ENCODE measurements around the gene UMAD1.

The UMAD1 gene

DNA sequence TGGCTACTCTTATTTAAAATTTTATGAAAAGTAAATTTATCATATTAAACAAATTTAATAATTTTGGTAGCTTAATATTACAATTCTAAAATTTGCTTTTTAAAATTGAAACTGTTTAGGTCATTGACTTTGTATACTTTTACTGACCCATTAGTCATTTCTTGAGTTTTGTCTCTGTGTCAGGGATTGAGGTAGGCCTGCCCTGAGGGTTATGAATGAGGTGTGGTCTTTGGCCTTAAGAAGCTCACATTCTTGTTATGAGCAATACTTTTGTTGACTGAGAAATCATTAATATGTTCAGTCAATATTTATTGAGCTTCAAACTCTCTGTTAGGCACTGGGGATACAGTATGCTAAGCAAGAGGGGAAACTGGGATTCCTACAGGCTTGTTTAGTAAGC lies 124.9 kb downstream of the UMAD1 start:
- no peak overlapping the region for H3K4me3 Mint-ChIP-seq
- H3K27ac Mint-ChIP-seq: no peak overlapping the region
- no peaks in the 10 kb centered on the region for H3K9me3 Mint-ChIP-seq
- H3K36me3 Mint-ChIP-seq (ENCODE audit: low read depth): no peaks in the 10 kb centered on the region
- no peaks in the 10 kb centered on the region for H3K27me3 Mint-ChIP-seq
- peaks cover 38% of the 10 kb centered on the region for H3K4me1 Mint-ChIP-seq (ENCODE audit: low read depth)
- DNase-seq: no peak

GRCh38 chr7:7766671-7767070 lies 126.1 kb downstream of the UMAD1 start:
- H3K4me1 Mint-ChIP-seq (ENCODE audit: low read depth): peaks cover 38% of the 10 kb centered on the region
- no peak overlapping the region for H3K27ac Mint-ChIP-seq
- H3K9me3 Mint-ChIP-seq: no peaks in the 10 kb centered on the region
- no peak overlapping the region for H3K4me3 Mint-ChIP-seq
- H3K27me3 Mint-ChIP-seq: no peaks in the 10 kb centered on the region
- no peak for DNase-seq
- no peaks in the 10 kb centered on the region for H3K36me3 Mint-ChIP-seq (ENCODE audit: low read depth)

GRCh38 chr7:7768977-7769709 lies 128.6 kb downstream of the UMAD1 start:
- Mint-ChIP-seq H3K9me3 (no peaks in the 10 kb centered on the region), H3K4me1 (ENCODE audit: low read depth) (peaks cover 40% of the 10 kb centered on the region), H3K27ac (no peak overlapping the region), H3K27me3 (no peaks in the 10 kb centered on the region), H3K36me3 (ENCODE audit: low read depth) (no peaks in the 10 kb centered on the region), H3K4me3 (no peak overlapping the region)
- DNase-seq: no peak

DNA sequence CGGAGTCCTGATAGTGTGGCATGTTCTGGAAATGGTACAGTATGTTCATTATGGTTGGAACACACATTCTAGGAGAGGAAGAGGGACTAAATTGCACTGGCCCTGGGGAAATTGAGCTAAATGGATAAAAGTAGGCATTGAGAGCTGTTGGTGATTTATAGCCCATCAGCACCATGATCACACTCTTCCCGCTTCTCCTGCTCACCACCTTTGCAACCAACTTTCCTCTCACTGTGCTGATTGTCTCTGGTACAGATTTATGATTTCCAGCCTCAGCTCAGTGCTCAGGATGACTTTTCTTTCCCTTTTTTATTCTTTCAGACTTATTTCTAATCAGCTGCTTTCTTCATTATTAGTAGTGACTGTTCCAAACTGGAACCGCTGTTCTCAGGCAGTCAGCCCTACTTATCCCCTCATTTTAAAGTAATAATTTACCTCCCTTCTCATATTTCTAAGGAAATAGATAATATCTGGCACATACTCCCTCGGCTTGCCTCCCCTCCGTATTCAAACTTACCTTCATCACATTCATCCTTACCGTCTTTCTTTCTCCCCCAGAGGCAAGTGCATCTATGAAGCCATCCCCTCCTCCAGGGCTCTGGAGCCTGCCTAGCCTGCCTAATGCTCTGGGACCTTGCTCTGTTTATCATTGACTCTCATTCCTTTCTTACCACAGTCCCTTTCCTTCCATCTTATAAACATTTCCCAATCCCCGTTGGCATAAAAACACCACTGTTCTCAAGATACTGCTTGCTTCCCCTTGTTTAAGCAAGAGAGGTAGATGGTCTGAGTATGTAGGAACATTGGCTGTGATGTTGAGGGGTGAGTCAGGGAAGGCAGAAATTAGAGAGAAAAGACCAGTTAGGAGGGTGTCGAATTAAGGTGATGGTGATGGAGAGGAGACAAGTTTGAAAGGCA lies 129.4 kb downstream of the UMAD1 start:
- DNase-seq: no peak
- Mint-ChIP-seq H3K4me1 (ENCODE audit: low read depth) (peaks cover 32% of the 10 kb centered on the region), H3K4me3 (no peak overlapping the region), H3K36me3 (ENCODE audit: low read depth) (no peaks in the 10 kb centered on the region), H3K9me3 (no peaks in the 10 kb centered on the region), H3K27me3 (no peaks in the 10 kb centered on the region), H3K27ac (no peak overlapping the region)

GRCh38 chr7:7771452-7771851 lies 130.9 kb downstream of the UMAD1 start:
- peaks cover 25% of the 10 kb centered on the region for H3K4me1 Mint-ChIP-seq (ENCODE audit: low read depth)
- H3K27ac Mint-ChIP-seq: no peak overlapping the region
- no peaks in the 10 kb centered on the region for H3K36me3 Mint-ChIP-seq (ENCODE audit: low read depth)
- no peak overlapping the region for H3K4me3 Mint-ChIP-seq
- H3K9me3 Mint-ChIP-seq: no peaks in the 10 kb centered on the region
- no peaks in the 10 kb centered on the region for H3K27me3 Mint-ChIP-seq
- DNase-seq: no peak

GRCh38 chr7:7772397-7772821 lies 131.9 kb downstream of the UMAD1 start:
- DNase-seq: no peak
- Mint-ChIP-seq H3K27me3 (no peaks in the 10 kb centered on the region), H3K36me3 (ENCODE audit: low read depth) (no peaks in the 10 kb centered on the region), H3K4me3 (peak overlapping the region; percentile 41), H3K27ac (peak overlapping the region; percentile 3), H3K9me3 (no peaks in the 10 kb centered on the region), H3K4me1 (ENCODE audit: low read depth) (peaks cover 25% of the 10 kb centered on the region)

- Mint-ChIP-seq H3K4me1 (ENCODE audit: low read depth) (peaks cover 25% of the 10 kb centered on the region), H3K27ac (no peak overlapping the region), H3K36me3 (ENCODE audit: low read depth) (no peaks in the 10 kb centered on the region)
These were observed 133.1 kb downstream of the UMAD1 start for GRCh38 chr7:7773334-7774309.

GRCh38 chr7:7779888-7780287 lies 139.3 kb downstream of the UMAD1 start:
- peaks cover 10% of the 10 kb centered on the region for H3K4me1 Mint-ChIP-seq (ENCODE audit: low read depth)
- no peak for DNase-seq
- no peaks in the 10 kb centered on the region for H3K27me3 Mint-ChIP-seq
- H3K4me3 Mint-ChIP-seq: no peak overlapping the region
- no peaks in the 10 kb centered on the region for H3K36me3 Mint-ChIP-seq (ENCODE audit: low read depth)
- no peaks in the 10 kb centered on the region for H3K9me3 Mint-ChIP-seq
- no peak overlapping the region for H3K27ac Mint-ChIP-seq

More at GRCh38 chr7:7773334-7774309, 133.1 kb downstream of the UMAD1 start:
- no peak overlapping the region for H3K4me3 Mint-ChIP-seq
- no peak for DNase-seq
- no peaks in the 10 kb centered on the region for H3K9me3 Mint-ChIP-seq
- H3K27me3 Mint-ChIP-seq: no peaks in the 10 kb centered on the region

GRCh38 chr7:7783001-7783400 lies 142.4 kb downstream of the UMAD1 start:
- H3K27me3 Mint-ChIP-seq: no peaks in the 10 kb centered on the region
- peaks cover 10% of the 10 kb centered on the region for H3K4me1 Mint-ChIP-seq (ENCODE audit: low read depth)
- H3K4me3 Mint-ChIP-seq: no peak overlapping the region
- DNase-seq: no peak
- H3K27ac Mint-ChIP-seq: no peak overlapping the region
- no peaks in the 10 kb centered on the region for H3K9me3 Mint-ChIP-seq
- peaks cover 4% of the 10 kb centered on the region for H3K36me3 Mint-ChIP-seq (ENCODE audit: low read depth)

DNA sequence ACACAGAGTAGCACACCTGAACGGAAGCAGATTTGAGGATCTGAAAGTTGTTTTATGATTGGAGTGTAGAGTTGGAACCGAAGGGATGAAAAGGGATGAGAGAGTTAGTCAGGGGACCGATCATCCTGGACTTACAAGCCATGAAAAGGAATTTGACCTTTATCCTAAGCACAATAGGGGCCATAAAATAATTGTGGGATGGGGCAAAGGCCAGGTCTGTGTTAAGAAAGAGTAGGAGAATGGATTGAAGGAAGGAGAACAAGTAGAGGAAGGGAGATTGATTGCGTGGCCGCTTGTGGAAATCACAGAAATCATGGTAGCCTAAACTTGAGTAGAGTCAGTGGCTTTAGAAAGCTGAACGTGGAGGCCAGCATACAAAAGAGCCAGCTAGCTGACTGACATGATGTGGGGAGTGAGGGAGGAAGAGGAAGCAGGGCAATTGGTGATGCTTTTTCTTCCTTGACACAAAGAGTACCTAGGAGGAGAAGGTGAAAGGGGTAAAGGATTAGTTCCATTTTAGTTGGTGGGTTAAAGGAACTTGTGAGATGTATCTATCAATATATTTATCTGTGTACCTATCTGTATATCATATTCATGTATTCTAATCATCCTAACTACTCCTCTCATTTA lies 144.9 kb downstream of the UMAD1 start:
- no peaks in the 10 kb centered on the region for H3K27me3 Mint-ChIP-seq
- H3K9me3 Mint-ChIP-seq: no peaks in the 10 kb centered on the region
- peaks cover 8% of the 10 kb centered on the region for H3K36me3 Mint-ChIP-seq (ENCODE audit: low read depth)
- no peak overlapping the region for H3K4me3 Mint-ChIP-seq
- peaks cover 14% of the 10 kb centered on the region for H3K4me1 Mint-ChIP-seq (ENCODE audit: low read depth)
- DNase-seq: no peak
- H3K27ac Mint-ChIP-seq: no peak overlapping the region

GRCh38 chr7:7786595-7786994 lies 146.0 kb downstream of the UMAD1 start:
- Mint-ChIP-seq H3K27ac (no peak overlapping the region), H3K4me3 (no peak overlapping the region), H3K36me3 (ENCODE audit: low read depth) (peaks cover 10% of the 10 kb centered on the region), H3K9me3 (no peaks in the 10 kb centered on the region), H3K27me3 (no peaks in the 10 kb centered on the region), H3K4me1 (ENCODE audit: low read depth) (peaks cover 13% of the 10 kb centered on the region)
- no peak for DNase-seq

DNA sequence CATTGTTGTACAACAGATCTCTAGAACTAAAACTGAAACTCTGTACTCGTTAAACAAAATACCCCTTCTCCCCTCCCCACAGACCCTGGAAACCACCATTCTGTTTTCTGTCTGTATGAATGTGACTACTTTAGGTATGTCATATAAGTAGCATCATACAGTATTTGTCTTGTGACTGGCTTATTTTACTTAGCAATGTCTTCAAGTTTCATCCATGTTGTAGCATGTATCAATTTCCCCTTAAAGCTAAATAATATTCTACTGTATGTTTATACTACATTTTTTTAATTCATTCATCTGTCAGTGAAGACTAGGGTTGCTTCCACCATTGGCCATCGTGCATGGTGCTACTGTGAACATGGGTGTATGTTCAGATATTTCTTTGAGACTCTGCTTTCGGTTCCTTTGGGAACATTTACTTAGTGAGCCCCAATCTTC lies 149.0 kb downstream of the UMAD1 start:
- H3K4me3 Mint-ChIP-seq: no peak overlapping the region
- peaks cover 29% of the 10 kb centered on the region for H3K36me3 Mint-ChIP-seq (ENCODE audit: low read depth)
- no peaks in the 10 kb centered on the region for H3K27me3 Mint-ChIP-seq
- peaks cover 9% of the 10 kb centered on the region for H3K4me1 Mint-ChIP-seq (ENCODE audit: low read depth)
- H3K9me3 Mint-ChIP-seq: no peaks in the 10 kb centered on the region
- no peak overlapping the region for H3K27ac Mint-ChIP-seq
- DNase-seq: no peak

DNA sequence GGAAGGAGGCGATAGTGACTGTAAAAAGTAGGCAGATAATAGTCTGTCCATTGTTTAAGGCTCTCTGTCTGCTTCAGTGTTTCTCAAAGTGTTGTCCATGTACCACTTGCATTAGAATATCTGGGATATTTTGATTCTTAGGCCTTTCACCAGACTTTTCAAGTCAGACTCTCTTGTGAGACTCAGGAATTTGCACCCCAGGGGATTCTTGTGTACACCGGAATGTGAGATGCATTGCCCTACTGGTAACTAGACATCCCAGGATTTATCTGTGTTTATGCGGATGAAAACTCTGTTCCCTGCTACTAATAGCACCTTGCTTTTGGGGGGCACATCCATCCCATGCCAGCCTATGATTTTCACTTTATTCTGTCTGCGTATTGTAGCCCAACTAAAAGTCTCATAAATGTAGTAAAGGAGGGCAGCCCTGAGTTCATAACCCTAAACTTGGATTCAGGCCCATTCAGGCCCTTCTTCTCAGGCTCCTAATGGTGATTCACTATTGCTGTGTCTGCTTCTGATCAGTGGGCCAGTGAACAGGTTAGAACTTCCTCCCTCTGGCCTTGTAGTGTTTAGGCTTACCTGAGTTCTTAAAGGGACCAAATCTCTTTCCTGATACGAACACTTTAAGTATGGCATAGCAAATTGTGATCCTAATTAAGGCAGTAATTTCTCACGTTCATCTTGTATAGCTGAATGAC lies 149.6 kb downstream of the UMAD1 start:
- H3K4me3 Mint-ChIP-seq: no peak overlapping the region
- peaks cover 9% of the 10 kb centered on the region for H3K4me1 Mint-ChIP-seq (ENCODE audit: low read depth)
- no peaks in the 10 kb centered on the region for H3K27me3 Mint-ChIP-seq
- H3K9me3 Mint-ChIP-seq: no peaks in the 10 kb centered on the region
- peaks cover 29% of the 10 kb centered on the region for H3K36me3 Mint-ChIP-seq (ENCODE audit: low read depth)
- no peak overlapping the region for H3K27ac Mint-ChIP-seq
- DNase-seq: no peak

Data from activated T-cell treated with anti-CD3 and anti-CD28 coated beads, Interleukin-2, amount 50 U/mL, for 24 hours (primary cell).